Gastrocnemius medialis (tissue), 4 donors: ENCODE data around the gene ATF7. TPM values are rescaled to one million over a fixed set of nuclear protein-coding genes. Genes with fewer than 3 reads are reported as not detected.

ENCODE experiments used
- ATAC-seq, 2 donors: fragments of 150-250 bp; one replicate each; pipeline ENCODE4 v1.9.1; 2016
- DNase-seq, 2 donors: peaks; one replicate each; pipeline ENCODE4 v3.0.0-alpha.2; 2019
- H3K27ac ChIP-seq, 4 donors: fragments of 200-600 bp; sonication (generic); 1 replicate in 1 of 4; 2 replicates in 3 of 4; pipeline ENCODE4 v1.5.1; 2016 to 2018; ENCODE audit warnings: mild to moderate bottlenecking in 2 of 4, moderate library complexity in 1 of 4
- H3K27me3 ChIP-seq, 3 donors: fragments of 200-600 bp; sonication (generic) in 2 of 3; 1 replicate in 1 of 3; 2 replicates in 2 of 3; pipeline versions ENCODE4 v1.5.1 to v1.6.0; 2016 to 2019; ENCODE audit warnings: mild to moderate bottlenecking in 1 of 3, moderate library complexity in 1 of 3
- H3K36me3 ChIP-seq, 2 donors: fragments of 200-600 bp; sonication (generic) in 1 of 2; one replicate each; pipeline ENCODE4 v1.5.1; 2017 to 2018
- H3K4me1 ChIP-seq, 2 donors: fragments of 200-600 bp; sonication (generic) in 1 of 2; one replicate each; pipeline ENCODE4 v1.5.1; 2016 to 2017; ENCODE audit warnings: mild to moderate bottlenecking in 2 of 2
- H3K4me3 ChIP-seq, 4 donors: fragments of 200-600 bp; sonication (generic) in 3 of 4; 1 replicate in 1 of 4; 2 replicates in 3 of 4; pipeline ENCODE4 v1.5.1; 2016 to 2019; ENCODE audit warnings: mild to moderate bottlenecking in 2 of 4
- H3K9me3 ChIP-seq, 3 donors: fragments of 200-600 bp; sonication (generic) in 2 of 3; 1 replicate in 1 of 3; 2 replicates in 2 of 3; pipeline ENCODE4 v1.5.1; 2016 to 2019
- CTCF ChIP-seq, 5 experiments: fragments of 450-650 bp in 3 of 5; fragments of 200-600 bp in 2 of 5; sonication (generic) in 2 of 5; IDR thresholded peaks in 4 of 5; conservative IDR thresholded peaks in 1 of 5; 1 replicate in 4 of 5; 2 replicates in 1 of 5; pipeline ENCODE4 v1.5.1; 2016 to 2019; ENCODE audit warnings: antibody characterized with exemption in 5 of 5, mild to moderate bottlenecking in 3 of 5, moderate library complexity in 3 of 5
- POLR2A ChIP-seq, 2 donors: fragments of 450-650 bp; IDR thresholded peaks; one replicate each; pipeline ENCODE4 v1.6.1; 2017; ENCODE audit warnings: antibody characterized with exemption in 2 of 2, mild to moderate bottlenecking in 2 of 2, moderate library complexity in 2 of 2
- in situ Hi-C, 4 donors: fragments of 200-750 bp; cut with MboI; loops; one replicate each; pipeline versions ENCODE4 v1.15.0 to v1.8.0; 2017; ENCODE audit warnings: low sequenced_read_pairs in 4 of 4
- intact Hi-C: fragments of 100-400 bp; cut with DNase I; formaldehyde crosslinking; loops from one replicate; pipeline ENCODE4 v1.15.1; 2023; ENCODE audit warnings: low total_unique reads
- total RNA-seq, 4 donors: library from RNA; depleted of rRNA; stranded (reverse); fragments of >200 nt; gene quantifications; one replicate each; pipeline versions ENCODE4 v1.1.0 to v1.2.3, GENCODE V29; 2016

The ATF7 gene
- total RNA-seq, 4 donors from 2014 or later = 21.9 to 47.9 (median 26.3) TPM

GRCh38 chr12:53524476-53524875, 101.7 kb downstream of the ATF7 start:
- Histone ChIP-seq H3K4me3 (no peak overlapping the region), H3K4me1 (no peaks in the 10 kb centered on the region), H3K27ac (no peak overlapping the region), H3K36me3 (peaks cover 0 to 84% of the 10 kb centered on the region in 2 donors), H3K9me3 (no peaks in the 10 kb centered on the region), H3K27me3 (no peaks in the 10 kb centered on the region)
- TF ChIP-seq POLR2A (IDR thresholded peaks at IDR 0.05) = no peak
- TF ChIP-seq CTCF (IDR thresholded peaks at IDR 0.05 in 4 of 5, conservative IDR thresholded peaks at IDR 0.05 in 1 of 5) = no peak
- no peak for DNase-seq
- no peak for ATAC-seq
- in situ Hi-C loops (no loop called here), intact Hi-C loops (no loop called here)

- ATAC-seq (no peak), DNase-seq (no peak)
- H3K27ac ChIP-seq = no peak overlapping the region
- intact Hi-C loops = no loop called here
- in situ Hi-C loops = no loop called here
- H3K36me3 ChIP-seq = peaks cover 0 to 84% of the 10 kb centered on the region in 2 donors
- no peaks in the 10 kb centered on the region for H3K9me3 ChIP-seq
- H3K4me3 ChIP-seq = no peak overlapping the region
- no peaks in the 10 kb centered on the region for H3K4me1 ChIP-seq
- no peaks in the 10 kb centered on the region for H3K27me3 ChIP-seq
- TF ChIP-seq POLR2A (IDR thresholded peaks at IDR 0.05) (no peak), CTCF (IDR thresholded peaks at IDR 0.05 in 4 of 5, conservative IDR thresholded peaks at IDR 0.05 in 1 of 5) (no peak)
Measured at GRCh38 chr12:53523131-53523530, 103.1 kb downstream of the ATF7 start.

- TF ChIP-seq CTCF (IDR thresholded peaks at IDR 0.05 in 4 of 5, conservative IDR thresholded peaks at IDR 0.05 in 1 of 5) = no peak
- no peak for TF ChIP-seq POLR2A (IDR thresholded peaks at IDR 0.05)
- Histone ChIP-seq H3K4me3 (no peak overlapping the region), H3K27ac (no peak overlapping the region), H3K4me1 (no peaks in the 10 kb centered on the region), H3K27me3 (no peaks in the 10 kb centered on the region), H3K36me3 (peaks cover 0 to 98% of the 10 kb centered on the region in 2 donors), H3K9me3 (no peaks in the 10 kb centered on the region)
- ATAC-seq (no peak), DNase-seq (no peak)
- intact Hi-C loops = no loop called here
- in situ Hi-C loops = loop anchor here in 2 of 4 donors (10.0 kb wide), 1 partner anchor 164 kb away; no protein-coding TSS in a partner anchor
Measured at GRCh38 chr12:53518381-53518780, 107.8 kb downstream of the ATF7 start.

- no peaks in the 10 kb centered on the region for H3K27me3 ChIP-seq
- H3K36me3 ChIP-seq = peaks cover 0 to 98% of the 10 kb centered on the region in 2 donors
- in situ Hi-C loops (loop anchor here in 2 of 4 donors (10.0 kb wide), 1 partner anchor 162 kb away; no protein-coding TSS in a partner anchor), intact Hi-C loops (no loop called here)
- TF ChIP-seq CTCF (IDR thresholded peaks at IDR 0.05 in 4 of 5, conservative IDR thresholded peaks at IDR 0.05 in 1 of 5) = no peak
- TF ChIP-seq POLR2A (IDR thresholded peaks at IDR 0.05) = no peak
- H3K4me3 ChIP-seq = no peak overlapping the region
- DNase-seq (no peak), ATAC-seq (no peak)
- H3K9me3 ChIP-seq = no peaks in the 10 kb centered on the region
- H3K27ac ChIP-seq = no peak overlapping the region
- no peaks in the 10 kb centered on the region for H3K4me1 ChIP-seq
Measured at GRCh38 chr12:53516758-53517455, 109.3 kb downstream of the ATF7 start.
